GM19397 (cell line): Measurements from ENCODE around the gene ERICH4.
"Not testable (repeated sequence)": the region's sequence is repeated elsewhere in the genome, so short reads cannot be mapped to it uniquely, and the experiment has no call there.

ENCODE experiments used
- ATAC-seq: cut with Tn5 transposase; IDR thresholded peaks from one replicate; pipeline ENCODE4 v1.9.1; 2021; ENCODE audit warnings: mild to moderate bottlenecking, moderate library complexity; ENCODE audit not compliant: unreplicated experiment

The ERICH4 gene

GRCh38 chr19:41476583-41476982, 33.6 kb downstream of the ERICH4 start:
- no peak for ATAC-seq

- ATAC-seq = no peak
These were observed 35.2 kb downstream of the ERICH4 start for GRCh38 chr19:41478171-41478570.

- no peak for ATAC-seq
These were observed 36.2 kb downstream of the ERICH4 start for GRCh38 chr19:41478875-41479756.

GRCh38 chr19:41479757-41480191, 36.8 kb downstream of the ERICH4 start:
- no peak for ATAC-seq

GRCh38 chr19:41480336-41480735, 37.4 kb downstream of the ERICH4 start:
- no peak for ATAC-seq

DNA sequence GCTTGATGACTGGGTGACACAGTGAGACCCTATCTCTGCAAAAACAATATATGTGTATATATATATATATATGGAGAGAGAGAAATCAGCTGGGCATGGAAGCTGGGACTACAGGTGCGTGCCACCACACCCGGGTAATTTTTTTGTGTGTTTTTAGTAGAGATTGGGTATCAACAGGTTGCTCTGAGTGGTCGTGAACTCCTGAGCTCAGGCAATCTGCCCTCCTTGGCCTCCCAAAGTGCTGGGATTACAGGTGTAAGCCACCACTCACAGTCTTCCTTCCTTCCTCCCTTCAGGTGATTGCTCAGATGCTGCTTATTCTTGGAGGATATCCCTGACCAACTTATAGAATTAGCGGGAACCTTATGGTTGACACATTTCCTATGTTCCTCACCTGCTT, 41.9 kb downstream of the ERICH4 start:
- ATAC-seq = no peak

DNA sequence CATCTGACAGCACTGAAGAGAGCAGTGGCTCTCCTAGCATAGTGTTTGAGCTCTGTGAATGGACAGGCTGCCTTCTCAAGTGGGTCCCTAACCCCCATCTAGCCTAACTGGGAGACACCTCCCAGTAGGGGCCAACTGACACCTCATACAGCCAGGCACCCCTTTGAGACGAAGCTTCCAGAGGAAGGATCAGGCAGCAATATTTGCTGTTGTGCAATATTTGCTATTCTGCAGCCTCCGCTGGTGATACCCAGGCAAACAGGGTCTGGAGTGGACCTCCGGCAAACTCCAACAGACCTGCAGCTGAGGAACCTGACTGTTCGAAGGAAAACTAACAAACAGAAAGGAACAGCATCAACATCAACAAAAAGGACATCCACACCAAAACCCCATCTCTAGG, 44.0 kb downstream of the ERICH4 start:
- ATAC-seq = not testable (repeated sequence)

DNA sequence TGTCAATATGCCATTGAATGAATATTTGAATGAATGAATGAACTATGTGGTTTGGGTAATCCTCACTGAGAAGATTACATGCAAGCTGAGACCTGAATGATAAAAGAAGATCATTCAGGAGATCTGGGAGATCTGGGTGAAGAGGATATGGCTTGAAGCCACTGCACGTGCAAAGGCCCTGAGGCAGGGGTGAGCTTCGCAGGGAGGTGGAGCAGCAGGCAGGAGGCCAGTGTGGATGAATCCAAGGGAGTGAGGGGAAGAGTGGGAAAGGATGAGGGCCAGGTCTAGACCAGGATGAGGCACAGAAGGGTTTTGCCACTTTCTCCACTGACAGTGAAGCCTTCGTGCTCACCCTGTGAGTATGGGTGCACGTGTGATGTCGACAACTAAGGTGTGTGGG, 49.9 kb downstream of the ERICH4 start:
- ATAC-seq = no peak
